B cell (primary cell): Measurements from ENCODE around the gene CHRM4. TPM values are rescaled to one million over a fixed set of nuclear protein-coding genes. Genes with fewer than 3 reads are reported as not detected.

Experiments
- ATAC-seq: fragments of 200-7000 bp; cut with Tn5 transposase; one replicate; pipeline ENCODE4 v1.10.0; 2021; ENCODE audit warnings: low read depth, mild to moderate bottlenecking, moderate number of reproducible peaks, moderate library complexity
- CTCF ChIA-PET: fragments of 350-600 bp; sonication (Branson Sonifier 250); formaldehyde crosslinking; loops from one replicate; lab custom pipeline; 2021; ENCODE audit warnings: antibody characterized with exemption, inconsistent platforms; lab: Charles Lee
- POLR2A ChIA-PET: fragments of 350-600 bp; sonication (Branson Sonifier 250); formaldehyde crosslinking; loops from one replicate; lab custom pipeline; 2021; ENCODE audit warnings: antibody characterized with exemption; lab: Charles Lee
- DNase-seq: peaks from one replicate; pipeline ENCODE4 v3.0.0; 2013
- H2AFZ ChIP-seq: 2 replicates; pipeline ENCODE4 v1.6.1; 2012; ENCODE audit warnings: mild to moderate bottlenecking, low read depth, low read length; ENCODE audit not compliant: insufficient read depth, poor library complexity, severe bottlenecking
- H3K27ac ChIP-seq, 2 donors: 1 replicate in 1 of 2; 2 replicates in 1 of 2; pipeline ENCODE4 v1.5.1; 2012 to 2013; ENCODE audit warnings: low read length in 2 of 2, mild to moderate bottlenecking in 2 of 2, moderate library complexity in 1 of 2
- H3K27me3 ChIP-seq, 4 experiments: fragments of 200-600 bp in 1 of 4; sonication (generic) in 1 of 4; replicated peaks in 1 of 4; 1 replicate in 2 of 4; 2 replicates in 2 of 4; pipeline versions ENCODE4 v1.6.1 to v1.7.0; 2013 to 2016; ENCODE audit warnings: low read length in 3 of 4, mild to moderate bottlenecking in 2 of 4, mixed read lengths in 1 of 4, moderate library complexity in 1 of 4; ENCODE audit not compliant: insufficient read depth in 4 of 4, control insufficient read depth in 3 of 4; ENCODE audit errors: control extremely low read depth in 1 of 4
- H3K36me3 ChIP-seq, 2 experiments: replicated peaks in 1 of 2; 1 replicate in 1 of 2; 2 replicates in 1 of 2; pipeline versions ENCODE4 v1.6.1 to v1.7.1; 2013; ENCODE audit warnings: low read length in 1 of 2; ENCODE audit not compliant: insufficient read depth in 2 of 2, control insufficient read depth in 1 of 2; ENCODE audit errors: control extremely low read depth in 1 of 2, extremely low read depth in 1 of 2
- H3K4me1 ChIP-seq, 2 donors: fragments of 200-600 bp in 1 of 2; sonication (generic) in 1 of 2; 1 replicate in 1 of 2; 2 replicates in 1 of 2; pipeline versions ENCODE4 v1.5.1 to v1.6.1; 2013 to 2017; ENCODE audit warnings: low read length in 2 of 2; ENCODE audit not compliant: control insufficient read depth in 2 of 2, insufficient read depth in 2 of 2
- H3K4me2 ChIP-seq: replicated peaks from 2 replicates; pipeline ENCODE3; 2012; ENCODE audit warnings: mild to moderate bottlenecking, low read depth, low read length; ENCODE audit not compliant: poor library complexity, severe bottlenecking
- H3K4me3 ChIP-seq, 5 experiments: fragments of 200-600 bp in 1 of 5; sonication (generic) in 1 of 5; 1 replicate in 3 of 5; 2 replicates in 2 of 5; pipeline versions ENCODE4 v1.5.1 to v1.7.0; 2011 to 2016; ENCODE audit warnings: low read length in 4 of 5, mild to moderate bottlenecking in 4 of 5, low read depth in 2 of 5, control low read depth in 1 of 5, moderate library complexity in 1 of 5; ENCODE audit not compliant: insufficient read depth in 1 of 5; ENCODE audit errors: control extremely low read depth in 1 of 5, extremely low read depth in 1 of 5
- H3K79me2 ChIP-seq: fragments of 200-600 bp; sonication (generic); one replicate; pipeline ENCODE4 v1.6.0; 2016; ENCODE audit warnings: low read length; ENCODE audit not compliant: control insufficient read depth, insufficient read depth
- H3K9ac ChIP-seq: fragments of 200-600 bp; sonication (generic); 2 replicates; pipeline ENCODE4 v1.6.1; 2017; ENCODE audit warnings: mild to moderate bottlenecking, low read length, moderate library complexity
- H3K9me3 ChIP-seq, 3 donors: one replicate each; pipeline versions ENCODE4 v1.6.1 to v1.7.1; 2013; ENCODE audit warnings: low read length in 2 of 3; ENCODE audit not compliant: control insufficient read depth in 2 of 3, insufficient read depth in 1 of 3; ENCODE audit errors: control extremely low read depth in 1 of 3
- H4K20me1 ChIP-seq: 2 replicates; pipeline ENCODE4 v1.6.0; 2012; ENCODE audit warnings: mild to moderate bottlenecking, low read length; ENCODE audit not compliant: insufficient read depth, control insufficient read depth, poor library complexity, severe bottlenecking
- H3K27ac Mint-ChIP-seq: one replicate; pipeline ENCODE4 v1.8.0; 2021; ENCODE audit warnings: mixed read lengths
- H3K27me3 Mint-ChIP-seq: one replicate; pipeline ENCODE4 v1.8.0; 2021; ENCODE audit warnings: mixed read lengths
- H3K4me1 Mint-ChIP-seq: one replicate; pipeline ENCODE4 v1.8.0; 2021; ENCODE audit warnings: mixed read lengths
- H3K4me3 Mint-ChIP-seq: one replicate; pipeline ENCODE4 v1.8.0; 2021; ENCODE audit warnings: mixed read lengths
- H3K9me3 Mint-ChIP-seq: one replicate; pipeline ENCODE4 v1.8.0; 2022; ENCODE audit warnings: mixed read lengths; ENCODE audit not compliant: insufficient read depth
- CTCF ChIP-seq: fragments of 200-600 bp; IDR thresholded peaks from one replicate; pipeline ENCODE4 v1.8.0; 2022; ENCODE audit warnings: antibody characterized with exemption, mild to moderate bottlenecking
- EZH2 ChIP-seq: IDR thresholded peaks from 2 replicates; pipeline ENCODE4 v1.6.1; 2012; ENCODE audit warnings: borderline replicate concordance, low read depth, mild to moderate bottlenecking, moderate library complexity, low read length; ENCODE audit not compliant: insufficient read depth, poor library complexity, severe bottlenecking
- WGBS: methylation state at CpG from one replicate; pipeline ENCODE4 v1.1.5; 2013; ENCODE audit warnings: missing lambda C conversion rate; ENCODE audit not compliant: insufficient coverage; 5-methylcytosine and 5-hydroxymethylcytosine counted together
- intact Hi-C: fragments of 100-400 bp; cut with micrococcal nuclease; formaldehyde crosslinking; loops from one replicate; pipeline ENCODE4 v1.10.0; 2022
- polyA plus RNA-seq: library from polyadenylated mRNA; depleted of rRNA; stranded (reverse); fragments of >200 nt; gene quantifications from 2 replicates; pipeline ENCODE4 v1.2.3, GENCODE V29; 2012
- total RNA-seq, 2 donors: library from RNA; stranded (reverse); fragments of 120-200 nt in 1 of 2; gene quantifications; 1 replicate in 1 of 2; 2 replicates in 1 of 2; pipeline versions ENCODE4 v1.2.3 to v1.2.4, GENCODE V29; 2013 to 2022

Gene CHRM4
- total and polyA plus RNA-seq, 2 donors (not counting 1 experiment from before 2014, with no cell fraction given) = 0.49 to 1.4 TPM

GRCh38 chr11:46385169-46386004 lies 6.2 kb downstream of the CHRM4 start:
- Histone ChIP-seq H3K4me3 (no peak overlapping the region), H3K27ac (no peak overlapping the region), H3K4me1 (peaks cover 27 to 36% of the 10 kb centered on the region in 2 donors), H3K9me3 (peaks cover 0 to 33% (median 0%) of the 10 kb centered on the region in 3 donors), H3K4me2 (no peak overlapping the region), H3K79me2 (no peaks in the 10 kb centered on the region), H3K27me3 (peaks cover 0 to 87% (median 49%) of the 10 kb centered on the region in 4 experiments), H3K36me3 (no peaks in the 10 kb centered on the region), H2AFZ (no peak overlapping the region), H4K20me1 (no peaks in the 10 kb centered on the region), H3K9ac (no peak overlapping the region)
- TF ChIP-seq EZH2 = no peak
- TF ChIP-seq CTCF = no peak
- no peak overlapping the region for H3K4me3 Mint-ChIP-seq
- ATAC-seq (no peak), DNase-seq (no peak)
- intact Hi-C loops = no loop called here
- peaks cover 12% of the 10 kb centered on the region for H3K4me1 Mint-ChIP-seq
- ChIA-PET POLR2A (no interaction called here), CTCF (no interaction called here)
- H3K9me3 Mint-ChIP-seq = no peaks in the 10 kb centered on the region
- H3K27me3 Mint-ChIP-seq = peaks cover 60% of the 10 kb centered on the region
- 99% methylated on average over 45 of the region's 47 CpGs for WGBS
- H3K27ac Mint-ChIP-seq = no peak overlapping the region
